ENCODE results near the gene RNF145. TPM values are rescaled to one million over a fixed set of nuclear protein-coding genes. Genes with fewer than 3 reads are reported as not detected.

Gene RNF145
- total RNA-seq, 1 donor from 2014 or later: 67.8 TPM

DNA sequence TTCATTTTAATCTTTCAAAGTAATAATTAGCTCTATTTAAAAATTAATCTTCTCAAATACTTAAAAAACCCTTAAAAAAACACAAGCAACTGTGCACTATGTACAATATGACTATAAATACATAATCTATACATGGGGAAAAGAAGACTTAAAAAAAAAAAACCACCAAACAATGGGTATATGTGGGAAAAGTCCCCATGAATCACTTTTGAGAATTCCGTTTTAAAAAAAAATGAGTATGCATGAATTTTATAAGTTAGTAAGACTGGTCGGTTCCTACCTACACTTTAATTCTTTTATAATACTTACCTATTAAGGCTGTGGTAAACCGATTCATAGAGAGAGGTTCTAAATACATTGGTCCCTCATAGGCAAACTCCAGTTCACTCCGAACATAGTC is 27.7 kb downstream of the RNF145 start:
- Histone ChIP-seq H3K27ac (no peak overlapping the region), H3K36me3 (no peaks in the 10 kb centered on the region), H3K4me3 (no peak overlapping the region), H3K4me1 (peaks cover 76% of the 10 kb centered on the region), H3K27me3 (no peaks in the 10 kb centered on the region), H3K9me3 (no peaks in the 10 kb centered on the region)
- intact Hi-C loops (cut with DNase I): no loop called here
- TF ChIP-seq POLR2A (IDR thresholded peaks at IDR 0.05) (no peak), POLR2AphosphoS5 (IDR thresholded peaks at IDR 0.05; ENCODE audit: insufficient read depth in 1 of 2, low read depth in 1 of 2) (no peak)
- DNase-seq (ENCODE audit: extremely low spot score in 2 of 2): no peak

- Histone ChIP-seq H3K27ac (peak overlapping the region; percentile 24), H3K36me3 (no peaks in the 10 kb centered on the region), H3K27me3 (no peaks in the 10 kb centered on the region), H3K9me3 (no peaks in the 10 kb centered on the region), H3K4me3 (no peak overlapping the region), H3K4me1 (peaks cover 74% of the 10 kb centered on the region)
- intact Hi-C loops (cut with DNase I): no loop called here
- DNase-seq (ENCODE audit: extremely low spot score in 2 of 2): no peak
- no peak for TF ChIP-seq CTCF (IDR thresholded peaks at IDR 0.05)
- no peak for TF ChIP-seq POLR2AphosphoS5 (IDR thresholded peaks at IDR 0.05; ENCODE audit: insufficient read depth in 1 of 2, low read depth in 1 of 2)
- TF ChIP-seq POLR2A (IDR thresholded peaks at IDR 0.05): no peak
Observed at GRCh38 chr5:159181152-159181551, 28.2 kb downstream of the RNF145 start.

GRCh38 chr5:159179529-159180305 is 29.6 kb downstream of the RNF145 start:
- no peaks in the 10 kb centered on the region for H3K27me3 ChIP-seq
- H3K9me3 ChIP-seq: no peaks in the 10 kb centered on the region
- intact Hi-C loops (cut with DNase I): no loop called here
- H3K4me1 ChIP-seq: peaks cover 73% of the 10 kb centered on the region
- DNase-seq (ENCODE audit: extremely low spot score in 2 of 2): no peak
- no peaks in the 10 kb centered on the region for H3K36me3 ChIP-seq
- H3K27ac ChIP-seq: peak overlapping the region; percentile 67
- H3K4me3 ChIP-seq: no peak overlapping the region
- TF ChIP-seq POLR2A (IDR thresholded peaks at IDR 0.05): no peak
- no peak for TF ChIP-seq CTCF (IDR thresholded peaks at IDR 0.05)
- no peak for TF ChIP-seq POLR2AphosphoS5 (IDR thresholded peaks at IDR 0.05; ENCODE audit: insufficient read depth in 1 of 2, low read depth in 1 of 2)

- no peaks in the 10 kb centered on the region for H3K36me3 ChIP-seq
- no peak for DNase-seq (ENCODE audit: extremely low spot score in 2 of 2)
- H3K27me3 ChIP-seq: no peaks in the 10 kb centered on the region
- no peaks in the 10 kb centered on the region for H3K9me3 ChIP-seq
- TF ChIP-seq POLR2A (IDR thresholded peaks at IDR 0.05) (no peak), CTCF (IDR thresholded peaks at IDR 0.05) (no peak), POLR2AphosphoS5 (IDR thresholded peaks at IDR 0.05; ENCODE audit: insufficient read depth in 1 of 2, low read depth in 1 of 2) (peak in 1 of 2 donors; percentile 95)
- peaks cover 75% of the 10 kb centered on the region for H3K4me1 ChIP-seq
- intact Hi-C loops (cut with DNase I): no loop called here
- no peak overlapping the region for H3K4me3 ChIP-seq
- peak overlapping the region; percentile 67 for H3K27ac ChIP-seq
Observed at GRCh38 chr5:159178978-159179377, 30.4 kb downstream of the RNF145 start.

- intact Hi-C loops (cut with DNase I): no loop called here
- Histone ChIP-seq H3K36me3 (peaks cover 0 to 20% of the 10 kb centered on the region in 2 donors), H3K9me3 (no peaks in the 10 kb centered on the region), H3K4me1 (peaks cover 44% of the 10 kb centered on the region), H3K4me3 (no peak overlapping the region), H3K27me3 (no peaks in the 10 kb centered on the region), H3K27ac (peak overlapping the region; percentile 10)
- TF ChIP-seq CTCF (IDR thresholded peaks at IDR 0.05): no peak
- no peak for TF ChIP-seq POLR2A (IDR thresholded peaks at IDR 0.05)
- no peak for TF ChIP-seq POLR2AphosphoS5 (IDR thresholded peaks at IDR 0.05; ENCODE audit: insufficient read depth in 1 of 2, low read depth in 1 of 2)
- DNase-seq (ENCODE audit: extremely low spot score in 2 of 2): no peak
Observed at GRCh38 chr5:159175547-159175946, 33.8 kb downstream of the RNF145 start.
